ENCODE results near the gene AFTPH.
A peak's percentile ranks its signal among the peaks of the same experiment; 100 is the strongest.

The AFTPH gene

DNA sequence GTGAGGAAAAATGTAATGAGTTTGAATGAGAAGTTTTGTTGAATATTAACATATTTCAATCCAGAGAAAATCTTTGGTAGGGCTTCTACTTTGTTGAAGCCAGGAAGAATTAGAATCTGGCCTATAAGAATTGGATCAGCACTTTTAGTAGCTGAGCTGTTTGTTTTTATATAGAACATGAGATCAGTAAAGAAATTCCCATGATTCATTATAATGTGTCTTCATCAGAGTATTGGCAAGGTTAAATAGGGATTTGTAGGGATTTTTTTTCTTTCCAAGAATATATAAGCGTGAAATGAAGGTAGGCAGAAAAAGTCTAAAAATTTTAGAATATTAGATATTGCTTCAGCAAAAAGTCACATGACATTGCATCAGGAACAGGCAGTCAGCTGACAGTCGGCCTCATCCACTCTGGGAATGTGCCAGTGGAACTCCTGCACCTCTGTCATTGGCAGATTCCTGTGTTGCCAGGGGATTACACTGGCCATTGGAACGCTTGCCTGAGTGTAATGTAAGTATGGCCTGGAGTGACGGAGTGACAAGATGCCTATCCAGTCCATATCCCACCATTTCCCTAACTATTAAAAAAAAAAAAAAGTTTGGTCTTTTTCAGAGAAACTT is 69.0 kb downstream of the AFTPH start:
- no peak for DNase-seq

DNA sequence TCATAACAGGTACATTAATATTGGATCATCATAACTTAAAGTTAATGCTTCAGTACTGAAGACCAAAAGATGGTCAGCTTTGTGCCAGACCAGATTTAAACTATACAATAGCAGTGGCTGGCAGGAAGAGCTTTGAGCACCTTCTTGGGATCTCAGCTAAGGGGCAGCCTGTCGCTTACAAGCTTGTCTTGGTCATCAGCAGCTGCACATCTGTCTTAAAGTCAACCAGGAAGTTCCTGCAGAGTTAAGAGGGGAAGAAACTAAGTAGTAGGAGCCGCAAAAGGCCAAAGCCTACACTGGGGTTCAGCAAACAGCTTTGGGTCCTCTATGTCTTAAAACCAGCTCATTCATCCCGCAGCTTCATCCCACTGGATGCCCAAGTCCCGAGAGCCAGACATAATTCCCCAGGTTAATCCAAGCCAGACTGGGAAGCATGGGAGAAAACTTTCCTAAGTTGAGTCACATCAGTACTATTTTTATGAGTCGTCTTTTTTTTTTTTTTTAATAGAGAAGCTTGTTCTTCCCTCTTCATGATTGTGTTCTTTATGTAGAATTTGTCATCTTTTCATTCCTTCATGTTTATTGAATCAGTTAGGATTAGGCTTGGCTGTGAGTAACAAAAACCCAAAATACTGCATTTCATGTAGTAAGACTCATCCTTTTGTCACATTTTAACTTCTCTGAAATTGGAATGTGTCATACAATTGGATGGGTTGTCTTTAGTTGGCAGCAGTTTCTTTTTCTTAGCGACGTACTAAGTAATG is 70.3 kb downstream of the AFTPH start:
- no peak for DNase-seq

DNA sequence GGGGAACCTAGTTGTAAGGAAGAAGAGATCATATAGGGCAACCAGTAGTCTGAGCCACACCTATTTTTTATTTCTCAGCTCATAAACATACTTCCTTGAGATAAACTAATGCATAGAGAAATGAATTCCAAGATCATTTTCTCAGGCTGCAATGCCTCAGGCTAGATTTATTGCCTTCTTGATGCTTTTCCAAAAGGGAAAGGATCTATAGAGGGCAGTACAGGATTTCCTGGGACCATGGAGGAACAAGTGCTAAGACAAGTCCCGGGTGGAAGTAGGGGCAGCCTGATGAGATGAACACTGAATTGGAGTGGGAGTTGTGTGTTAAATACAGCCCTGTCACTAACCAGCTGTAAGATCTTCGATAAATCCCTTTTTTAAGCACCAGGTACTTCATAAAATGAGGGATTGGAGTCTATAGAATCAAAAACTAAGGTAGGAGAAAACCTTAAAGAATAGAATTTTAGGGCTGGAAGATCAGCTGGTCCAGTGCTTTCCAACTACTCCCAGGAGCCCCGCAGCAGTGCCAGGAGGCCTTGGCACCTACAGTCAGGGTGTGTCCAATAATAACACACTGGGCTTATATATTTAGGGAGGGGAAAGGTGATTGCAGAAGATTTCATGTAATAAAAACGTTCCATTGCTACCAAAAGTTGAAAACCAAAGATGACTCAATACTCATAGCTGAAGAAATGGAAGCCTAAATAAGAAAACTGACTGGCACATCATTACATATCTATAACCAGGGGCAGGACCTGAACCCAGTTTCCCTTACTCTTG is 71.5 kb downstream of the AFTPH start:
- DNase-seq = no peak

DNA sequence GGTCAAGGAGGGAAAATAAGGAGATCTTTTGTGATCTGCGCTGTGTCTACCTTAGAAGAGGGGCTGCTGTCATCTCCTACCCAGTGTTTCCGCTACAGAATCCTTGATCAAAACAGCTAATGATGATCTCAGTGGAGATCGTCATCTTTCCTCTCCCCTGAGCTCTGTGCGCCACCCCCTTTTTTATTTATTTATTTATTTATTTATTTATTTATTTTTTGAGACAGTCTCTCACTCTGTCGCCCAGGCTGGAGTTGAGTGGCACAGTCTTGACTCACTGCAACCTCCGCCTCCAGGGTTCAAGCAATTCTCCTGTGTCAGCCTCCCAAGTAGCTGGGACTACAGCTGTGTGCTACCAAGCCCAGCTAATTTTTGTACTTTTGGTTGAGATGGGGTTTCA is 74.1 kb downstream of the AFTPH start:
- no peak for DNase-seq

DNA sequence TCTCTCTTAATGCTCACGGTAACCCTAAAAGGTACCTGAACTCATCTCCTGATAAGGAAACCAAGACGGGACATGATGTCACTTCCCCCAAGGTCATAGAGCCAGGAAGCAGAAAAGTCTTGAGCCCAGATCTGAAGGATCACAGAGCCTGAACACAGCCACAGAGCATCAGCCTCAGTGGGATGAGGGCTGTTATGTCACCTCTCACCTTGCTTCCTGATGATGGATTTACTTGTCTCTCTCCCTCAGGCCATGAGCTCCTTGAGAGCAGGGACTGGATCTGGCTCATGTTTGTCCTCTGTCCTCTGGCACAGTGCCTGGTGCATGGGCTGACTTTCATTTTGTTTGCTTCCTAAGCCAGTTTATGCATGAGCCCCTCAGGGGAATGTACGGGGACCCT is 75.3 kb downstream of the AFTPH start:
- DNase-seq = no peak

DNA sequence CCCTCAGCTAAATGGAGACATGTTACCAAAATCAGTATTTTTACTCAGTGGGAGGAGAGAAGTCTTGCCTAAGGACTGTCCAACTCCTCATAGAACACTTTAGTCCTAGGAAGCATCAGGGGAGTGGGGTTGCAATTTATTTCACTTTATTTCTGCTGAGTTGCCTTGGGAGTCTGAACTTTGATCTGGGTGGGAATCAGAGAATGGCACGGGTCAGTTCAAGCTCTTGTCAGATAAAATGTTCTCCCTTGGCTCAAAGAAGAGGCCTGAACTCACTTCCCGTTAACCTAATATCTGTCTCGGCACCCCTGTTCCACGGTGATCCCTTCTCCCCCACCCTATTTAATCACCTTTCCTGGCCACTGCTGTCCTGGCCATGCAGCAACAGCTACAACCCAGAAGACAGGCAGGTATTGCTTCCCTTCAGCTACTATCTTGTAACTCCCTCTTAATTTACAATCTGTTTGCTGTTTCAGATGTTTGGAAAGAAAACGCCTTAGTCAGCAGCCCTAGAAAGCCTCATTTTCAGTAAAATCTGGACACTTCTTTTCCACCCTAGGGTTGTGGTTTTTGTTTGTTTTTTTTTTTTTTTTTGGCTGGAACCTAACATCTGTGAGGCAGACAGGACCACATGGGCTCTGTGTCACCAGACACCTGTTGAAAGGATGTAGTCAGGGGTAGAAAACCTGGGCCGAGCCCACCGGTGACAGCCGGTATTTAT is 77.1 kb downstream of the AFTPH start:
- no peak for DNase-seq

DNA sequence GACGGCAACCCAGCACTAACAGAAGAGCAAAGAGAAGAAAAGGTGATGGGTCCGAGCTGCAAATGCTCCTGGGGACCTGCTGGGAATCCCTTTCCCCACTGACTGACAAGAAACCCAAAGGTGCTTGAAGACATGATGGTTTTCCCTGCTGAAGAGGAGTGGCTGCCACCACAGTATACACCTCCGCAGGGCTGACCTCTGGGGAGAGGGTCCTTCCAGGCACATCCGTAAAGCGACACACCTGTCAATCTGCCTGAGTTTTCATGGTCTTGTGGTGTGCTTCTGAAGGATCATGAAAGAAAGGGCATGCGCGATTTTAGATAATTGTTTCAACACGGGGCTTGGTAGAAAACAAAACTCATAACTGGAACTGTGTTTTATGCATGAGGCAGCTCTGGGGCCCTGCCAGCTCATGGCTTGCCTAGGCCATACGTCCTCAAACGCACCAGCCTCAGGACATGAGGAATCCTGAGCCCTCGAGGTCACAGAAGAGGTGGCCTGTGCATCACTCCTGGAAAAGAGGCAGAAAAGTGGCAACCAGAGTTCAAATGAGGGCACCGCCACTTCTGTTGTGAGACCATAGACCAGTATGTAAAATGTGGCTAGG is 77.8 kb downstream of the AFTPH start:
- no peak for DNase-seq

DNA sequence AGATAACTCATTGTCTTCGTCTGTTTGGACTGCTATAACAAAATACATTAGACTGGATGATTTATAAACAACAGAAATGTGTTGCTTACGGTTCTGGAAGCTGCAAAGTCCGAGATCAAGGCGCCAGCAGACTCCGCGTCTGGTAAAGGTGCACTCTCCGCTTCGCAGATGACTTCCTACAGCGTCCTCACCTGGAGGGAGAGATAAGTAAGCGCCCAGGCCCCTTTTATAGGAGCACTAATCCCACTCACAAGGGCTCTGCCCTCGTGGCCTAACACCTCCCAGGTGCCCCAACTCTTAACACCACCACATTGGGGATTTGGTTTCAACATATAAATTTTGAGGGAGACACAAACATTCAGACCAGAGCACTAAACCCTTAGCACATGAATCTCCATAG is 78.3 kb downstream of the AFTPH start:
- DNase-seq = no peak

DNA sequence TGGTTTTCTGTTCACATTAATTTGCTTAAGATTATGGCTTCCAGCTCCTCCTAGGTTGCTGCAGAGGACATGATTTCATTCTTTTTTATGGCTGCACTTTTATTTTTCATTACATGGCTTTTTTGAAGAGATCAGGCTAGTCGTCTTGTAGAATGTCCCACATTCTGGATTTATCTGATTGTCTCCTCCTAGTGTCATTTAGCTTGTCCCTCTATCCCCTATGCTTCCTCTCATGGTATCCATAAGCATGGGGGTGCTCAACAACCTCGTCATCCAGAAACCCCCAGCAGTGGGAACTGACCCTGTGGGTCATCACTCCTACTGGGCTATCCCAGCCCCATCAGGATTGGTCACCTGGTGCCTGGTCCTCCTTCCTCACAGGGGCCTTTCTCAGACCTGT is 80.0 kb downstream of the AFTPH start:
- DNase-seq = no peak

DNA sequence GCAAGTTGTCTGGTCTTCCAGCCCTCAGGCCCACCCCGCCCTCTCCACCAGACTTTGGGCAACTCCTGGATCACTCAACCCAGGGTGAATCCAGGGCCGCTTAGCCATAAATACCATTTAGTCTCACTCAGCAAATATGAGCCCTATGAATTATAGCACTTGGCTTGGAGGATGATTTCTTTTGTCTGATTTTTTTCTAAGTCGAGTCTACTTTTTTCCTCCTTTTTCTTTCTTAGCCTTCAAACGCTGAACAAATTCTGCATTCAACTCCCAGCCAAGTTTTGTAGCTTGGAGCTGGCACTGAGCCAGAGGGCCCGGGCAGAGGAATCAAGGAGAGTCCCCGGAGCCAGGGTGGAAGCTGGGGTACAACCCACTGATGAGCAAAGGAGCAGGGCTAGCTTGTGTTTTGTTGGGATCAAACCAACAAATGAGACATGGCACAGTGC is 80.9 kb downstream of the AFTPH start:
- no peak for DNase-seq

DNA sequence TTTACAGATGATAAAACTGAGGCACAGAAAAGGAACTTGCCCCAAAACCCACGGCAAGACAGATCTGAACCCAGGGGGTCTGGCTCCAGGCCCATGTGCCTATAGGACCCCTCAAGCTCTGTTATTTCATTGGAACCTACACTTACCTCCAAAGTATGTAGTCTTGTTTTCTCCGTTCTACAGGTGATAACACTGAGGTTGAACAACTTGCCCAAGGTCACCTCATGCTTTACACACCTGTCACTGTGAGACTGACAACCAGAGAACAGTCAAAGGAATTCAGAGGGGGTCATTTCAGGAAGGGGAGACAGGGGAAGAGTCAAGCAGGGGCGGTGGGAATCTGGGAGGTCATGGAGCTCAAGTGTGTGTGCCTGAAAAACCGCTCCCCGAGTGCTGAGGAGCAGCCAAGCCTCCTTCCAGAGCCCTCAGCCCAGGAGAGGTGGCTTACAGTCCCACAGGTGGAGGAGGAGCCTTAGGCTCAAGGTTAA is 81.9 kb downstream of the AFTPH start:
- DNase-seq = no peak

DNA sequence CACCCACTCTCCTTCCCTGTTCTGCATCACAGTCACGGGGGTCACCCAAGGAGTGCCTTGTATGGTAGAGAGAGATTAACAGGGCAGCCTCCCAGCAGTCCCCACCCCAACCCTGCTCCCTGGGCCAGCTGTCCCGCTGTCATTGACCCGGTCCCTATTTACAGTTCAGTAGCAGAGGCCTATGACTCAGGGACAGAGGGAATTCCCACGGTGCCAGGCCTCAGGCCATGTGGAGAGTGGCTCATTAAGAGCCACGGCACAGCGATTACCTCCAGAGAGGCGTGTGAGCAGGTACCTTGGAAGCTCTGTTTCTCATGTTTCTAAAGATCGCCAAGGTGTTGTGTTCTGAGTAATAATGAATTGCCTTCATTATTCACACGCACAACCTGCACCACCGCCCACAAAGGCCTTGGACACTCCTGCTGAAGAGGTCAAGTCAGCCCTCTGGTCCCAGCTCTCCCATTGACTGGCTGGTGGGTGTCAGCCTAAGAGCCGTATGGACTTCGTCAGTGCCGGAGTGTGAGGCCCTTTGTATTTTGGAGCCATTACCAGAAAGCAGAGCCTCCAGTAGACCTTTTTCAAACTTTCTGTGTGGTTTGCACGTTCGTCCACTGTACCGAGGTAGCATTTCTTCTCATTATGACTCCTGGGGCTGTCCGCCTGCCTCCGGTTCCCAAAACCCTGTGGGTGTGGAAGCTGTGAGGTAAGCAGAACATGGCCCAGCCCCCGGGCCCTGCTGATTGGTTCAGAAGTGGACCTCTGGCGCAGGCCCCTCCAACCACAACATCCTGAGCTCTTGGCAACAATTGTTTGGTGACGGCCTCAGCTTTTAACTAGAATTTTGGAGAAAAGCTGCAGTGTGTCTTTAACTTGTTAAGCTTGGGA is 82.6 kb downstream of the AFTPH start:
- peak; percentile 77 for DNase-seq

DNA sequence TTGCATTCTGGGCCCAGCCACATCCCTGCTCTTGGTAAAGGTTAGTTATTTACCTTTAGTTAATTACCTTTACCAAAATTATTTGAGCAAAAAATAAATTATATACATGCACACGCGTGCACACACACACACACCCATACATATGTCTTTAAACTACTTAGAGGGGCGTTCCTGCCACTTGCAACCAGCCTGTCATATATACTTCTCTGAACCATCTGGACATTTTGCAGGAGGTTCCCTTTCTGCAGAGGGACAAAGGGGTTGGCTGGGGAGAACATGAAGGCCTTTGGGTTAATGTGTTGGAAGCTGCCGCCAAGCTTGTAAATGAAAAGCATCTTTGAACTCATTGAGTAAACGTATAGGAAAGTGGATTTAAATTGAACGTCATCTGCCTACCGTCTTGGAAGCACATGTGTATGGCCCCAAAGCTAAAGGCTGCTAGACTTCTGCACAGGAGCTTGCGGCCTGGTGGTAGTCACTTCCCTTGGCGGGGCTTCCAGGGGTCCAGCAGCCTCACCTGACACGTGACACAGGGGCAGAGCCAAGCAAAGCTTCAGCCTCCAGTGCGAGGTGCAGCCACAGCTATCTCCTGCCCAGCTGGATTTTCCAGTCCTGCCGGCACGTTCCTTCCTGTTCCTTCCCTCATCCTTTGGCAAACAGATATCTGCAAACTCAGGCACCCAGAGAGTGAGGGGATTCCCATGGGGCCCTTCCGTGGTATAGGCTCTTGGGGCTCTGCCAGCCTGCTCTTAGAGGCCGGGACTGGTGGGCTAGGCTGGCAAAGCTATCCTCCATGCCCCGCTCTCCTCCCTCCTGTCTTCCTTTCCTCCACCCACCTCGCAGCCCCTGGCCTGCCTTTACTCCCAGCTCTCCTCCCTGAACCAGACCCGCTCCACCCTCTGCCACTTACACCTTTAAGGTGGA is 83.5 kb downstream of the AFTPH start:
- no peak for DNase-seq

DNA sequence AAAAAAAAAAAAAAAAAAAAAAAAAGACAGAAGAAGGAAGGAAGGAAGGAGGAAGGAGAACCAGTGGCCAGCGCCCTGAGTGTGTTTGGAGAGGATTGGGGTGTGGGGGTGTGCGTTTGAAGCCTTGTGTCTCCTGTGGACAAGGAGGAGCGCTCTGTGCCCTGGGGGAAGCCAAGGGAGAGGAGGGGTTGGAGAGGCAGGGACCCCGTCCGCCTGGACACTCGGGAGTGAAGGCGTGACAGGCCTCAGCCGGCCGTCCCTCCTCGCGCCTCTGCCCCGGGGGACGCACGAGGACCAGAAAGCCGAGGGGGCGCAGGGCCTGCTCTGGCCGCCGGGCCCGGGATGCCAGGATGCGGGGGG is 84.7 kb downstream of the AFTPH start:
- DNase-seq = no peak

DNA sequence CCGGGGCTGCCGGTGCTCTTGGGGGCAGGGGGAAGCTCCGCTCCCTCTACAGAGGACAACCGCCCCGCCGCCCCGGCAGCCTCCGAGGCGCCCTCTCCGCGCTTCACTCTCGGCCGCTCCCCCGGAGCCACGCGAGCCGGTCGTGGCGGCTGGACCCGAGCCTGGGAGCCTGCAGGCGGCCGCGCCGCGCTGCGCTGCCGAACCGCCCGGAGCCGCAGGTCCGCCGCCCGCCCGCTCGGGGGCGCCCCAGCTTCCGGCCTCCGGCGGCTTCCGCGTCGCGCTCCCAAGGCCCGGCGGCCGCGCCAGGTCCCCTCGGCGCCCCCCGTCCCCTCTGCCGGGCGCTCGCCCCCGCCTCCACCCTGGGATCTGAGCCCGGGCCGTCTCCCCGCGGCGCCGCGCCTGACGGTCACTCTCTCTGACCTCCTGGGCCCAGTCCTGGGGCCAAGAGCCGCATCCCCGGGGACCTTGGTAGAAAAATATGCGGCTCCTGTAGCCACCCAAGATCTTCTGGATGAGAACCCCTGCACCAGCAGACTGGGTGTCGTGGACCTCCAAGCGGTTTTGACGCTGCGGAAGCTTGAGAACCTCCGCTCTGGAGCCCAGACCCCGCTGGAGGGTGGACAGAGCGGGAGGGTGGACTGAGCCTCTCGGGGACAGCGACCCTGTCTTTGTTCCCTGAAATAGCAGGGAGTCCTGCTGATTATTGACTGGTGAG is 85.3 kb downstream of the AFTPH start:
- peak; percentile 63 for DNase-seq

DNA sequence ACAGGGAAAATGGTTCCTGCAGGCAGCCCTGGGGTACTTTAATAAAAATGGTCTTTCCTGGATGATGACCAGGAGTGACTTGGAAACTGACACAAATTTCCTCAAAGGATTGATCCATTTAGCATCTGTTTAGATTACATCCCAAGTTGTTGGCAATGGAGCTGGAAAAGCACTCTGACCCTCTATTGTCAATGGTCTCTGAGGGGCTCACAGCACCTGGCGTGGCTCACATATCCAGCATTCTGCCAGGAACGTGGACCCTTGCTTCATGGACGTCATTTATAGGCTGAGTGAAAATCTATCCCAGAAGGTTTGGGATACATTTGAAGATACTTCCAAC is 85.8 kb downstream of the AFTPH start:
- no peak for DNase-seq

DNA sequence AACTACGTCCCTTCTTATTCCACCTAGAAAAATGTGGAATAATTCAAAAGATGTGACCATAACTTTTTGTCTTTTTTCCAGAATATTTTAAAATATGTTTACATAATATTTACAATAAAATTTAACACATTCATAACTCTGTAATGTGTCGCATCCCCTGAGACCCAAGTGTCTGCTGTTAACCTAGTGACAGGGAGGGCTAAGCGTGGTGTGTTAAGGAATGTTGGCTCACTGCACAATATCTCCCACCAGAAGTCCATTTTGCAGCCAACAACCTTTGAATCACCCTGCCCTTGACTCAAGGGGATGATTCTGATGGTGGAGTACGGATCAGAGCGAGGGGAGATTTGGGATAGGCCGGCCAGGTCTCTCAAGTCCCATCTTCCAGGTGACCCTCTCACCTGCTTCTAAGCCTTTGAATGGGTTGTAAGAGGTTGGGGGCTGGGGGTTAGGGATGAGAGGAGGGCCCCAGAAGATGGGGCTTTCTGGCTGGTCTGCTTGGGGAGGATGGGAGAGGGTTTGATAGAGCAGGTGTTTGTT is 86.3 kb downstream of the AFTPH start:
- no peak for DNase-seq

DNA sequence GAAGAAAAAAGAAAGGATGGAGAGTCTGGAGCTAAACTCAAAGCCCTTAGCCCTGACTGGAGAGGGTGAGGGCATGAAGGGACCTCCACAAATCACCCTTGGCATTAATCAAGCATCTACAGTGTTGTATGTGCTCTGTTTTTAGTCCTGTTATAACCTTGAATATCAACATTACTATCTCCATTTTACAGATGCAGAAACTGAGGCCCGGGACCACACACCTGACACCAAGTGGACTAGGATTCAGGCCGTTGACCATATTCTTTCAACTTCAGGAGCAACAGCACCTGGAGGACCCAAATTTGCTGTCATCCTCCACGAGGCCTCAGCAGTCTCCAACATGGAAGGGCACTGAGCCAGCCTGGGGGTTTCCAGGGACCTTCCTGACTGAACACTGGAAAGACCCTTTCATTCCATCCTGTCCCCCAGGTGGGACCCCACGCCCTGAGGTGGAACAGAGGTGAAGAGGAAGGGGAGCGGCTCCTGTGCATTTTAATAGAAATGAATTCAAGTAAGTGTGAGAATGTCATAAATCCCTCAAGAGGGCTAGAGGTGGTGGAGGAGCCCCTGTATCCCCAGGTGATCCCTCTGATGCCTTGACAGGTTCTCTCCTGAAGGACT is 88.6 kb downstream of the AFTPH start:
- DNase-seq = no peak

DNA sequence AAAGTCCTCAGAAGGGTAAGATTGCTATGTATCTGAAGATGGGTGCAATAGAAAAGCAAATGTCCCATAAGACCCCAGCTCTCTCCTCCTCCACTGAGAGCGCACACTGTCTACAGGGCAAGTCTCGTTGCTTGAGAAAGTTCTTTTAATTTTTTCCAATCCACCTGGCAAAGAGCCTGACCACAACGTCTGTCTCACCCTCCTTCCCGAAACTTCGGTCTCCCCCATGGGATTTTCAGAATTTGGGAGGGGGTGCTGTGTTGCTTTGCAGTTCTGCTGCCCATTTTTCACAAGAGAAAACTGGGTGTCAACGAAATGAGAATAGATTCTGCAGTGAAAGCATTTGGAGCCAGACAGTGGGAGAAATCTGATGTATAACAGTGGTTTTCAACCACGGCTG is 89.1 kb downstream of the AFTPH start:
- no peak for DNase-seq
